Loucy (cell line): Measurements from ENCODE around the gene ZFP36.

Source experiments
- EZH2phosphoT487 ChIP-seq: fragments of 200-600 bp; IDR thresholded peaks from 2 replicates; pipeline ENCODE4 v1.6.1; 2018; ENCODE audit warnings: antibody characterized with exemption, mild to moderate bottlenecking, moderate library complexity, borderline replicate concordance
- TF ChIP-seq, protein P1 (sequence below): fragments of 200-600 bp; sonication (generic); conservative IDR thresholded peaks from 2 replicates; pipeline ENCODE4 v1.5.1; 2014; ENCODE audit warnings: mild to moderate bottlenecking, antibody characterized with exemption, low read length

GRCh38 chr19:39381910-39382611 is 24.6 kb upstream of the ZFP36 start:
- TF ChIP-seq, protein P1, sequence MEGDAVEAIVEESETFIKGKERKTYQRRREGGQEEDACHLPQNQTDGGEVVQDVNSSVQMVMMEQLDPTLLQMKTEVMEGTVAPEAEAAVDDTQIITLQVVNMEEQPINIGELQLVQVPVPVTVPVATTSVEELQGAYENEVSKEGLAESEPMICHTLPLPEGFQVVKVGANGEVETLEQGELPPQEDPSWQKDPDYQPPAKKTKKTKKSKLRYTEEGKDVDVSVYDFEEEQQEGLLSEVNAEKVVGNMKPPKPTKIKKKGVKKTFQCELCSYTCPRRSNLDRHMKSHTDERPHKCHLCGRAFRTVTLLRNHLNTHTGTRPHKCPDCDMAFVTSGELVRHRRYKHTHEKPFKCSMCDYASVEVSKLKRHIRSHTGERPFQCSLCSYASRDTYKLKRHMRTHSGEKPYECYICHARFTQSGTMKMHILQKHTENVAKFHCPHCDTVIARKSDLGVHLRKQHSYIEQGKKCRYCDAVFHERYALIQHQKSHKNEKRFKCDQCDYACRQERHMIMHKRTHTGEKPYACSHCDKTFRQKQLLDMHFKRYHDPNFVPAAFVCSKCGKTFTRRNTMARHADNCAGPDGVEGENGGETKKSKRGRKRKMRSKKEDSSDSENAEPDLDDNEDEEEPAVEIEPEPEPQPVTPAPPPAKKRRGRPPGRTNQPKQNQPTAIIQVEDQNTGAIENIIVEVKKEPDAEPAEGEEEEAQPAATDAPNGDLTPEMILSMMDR = no peak
- TF ChIP-seq EZH2phosphoT487 = no peak
